HG03108 (cell line): ENCODE data around the gene SETD1A.

Experiments used
- ATAC-seq: cut with Tn5 transposase; IDR thresholded peaks from one replicate; pipeline ENCODE4 v1.9.1; 2021; ENCODE audit warnings: moderate library complexity; ENCODE audit not compliant: unreplicated experiment

The SETD1A gene

DNA sequence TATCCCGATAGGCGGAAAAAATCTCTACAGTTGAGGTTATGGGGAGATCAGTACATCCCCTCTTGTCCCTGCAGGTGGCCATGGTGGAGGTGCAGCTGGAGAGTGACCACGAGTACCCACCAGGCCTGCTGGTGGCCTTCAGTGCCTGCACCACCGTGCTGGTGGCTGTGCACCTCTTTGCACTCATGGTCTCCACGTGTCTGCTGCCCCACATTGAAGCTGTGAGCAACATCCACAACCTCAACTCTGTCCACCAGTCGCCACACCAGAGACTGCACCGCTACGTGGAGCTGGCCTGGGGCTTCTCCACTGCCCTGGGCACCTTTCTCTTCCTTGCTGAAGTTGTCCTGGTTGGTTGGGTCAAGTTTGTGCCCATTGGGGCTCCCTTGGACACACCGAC, 4.4 kb upstream of the SETD1A start:
- ATAC-seq = no peak

DNA sequence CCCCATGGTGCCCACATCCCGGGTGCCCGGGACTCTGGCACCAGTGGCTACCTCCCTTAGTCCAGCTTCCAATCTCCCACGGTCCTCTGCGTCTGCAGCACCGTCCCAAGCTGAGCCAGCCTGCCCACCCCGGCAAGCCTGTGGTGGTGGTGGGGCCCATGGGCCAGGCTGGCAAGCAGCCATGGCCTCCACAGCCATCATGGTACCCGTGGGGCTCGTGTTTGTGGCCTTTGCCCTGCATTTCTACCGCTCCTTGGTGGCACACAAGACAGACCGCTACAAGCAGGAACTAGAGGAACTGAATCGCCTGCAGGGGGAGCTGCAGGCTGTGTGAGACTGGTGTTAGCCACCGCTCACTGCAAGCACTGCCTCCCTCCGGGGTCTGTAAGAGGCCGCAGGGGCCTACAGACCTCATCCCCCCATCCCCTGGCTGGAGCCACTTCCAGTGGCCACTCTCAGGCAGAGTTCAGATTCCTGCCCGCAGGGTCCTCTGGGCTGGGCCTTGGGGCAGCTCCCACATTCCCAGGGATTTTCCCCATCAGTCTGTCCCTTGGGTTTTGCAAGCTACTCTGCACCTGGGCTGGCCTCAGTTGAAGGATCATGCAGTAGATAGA, 3.9 kb upstream of the SETD1A start:
- no peak for ATAC-seq

DNA sequence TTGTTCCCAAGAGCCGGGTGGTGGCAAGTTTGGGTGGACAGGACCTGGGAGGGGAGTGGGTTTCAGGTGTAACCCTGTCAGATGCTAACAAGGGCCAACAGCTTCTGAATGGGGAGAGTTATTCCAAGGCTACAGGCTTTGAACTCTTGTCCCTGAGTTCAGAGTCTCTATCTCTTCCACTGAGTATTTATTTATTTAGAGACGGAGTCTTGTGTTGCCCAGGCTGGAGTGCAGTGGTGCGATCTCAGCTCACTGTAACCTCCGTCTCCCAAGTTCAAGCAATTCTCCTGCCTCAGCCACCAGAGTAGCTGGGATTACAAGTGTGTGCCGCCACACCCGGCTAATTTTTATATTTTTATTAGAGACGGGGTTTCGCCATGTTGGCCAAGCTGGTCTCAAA, 2.6 kb upstream of the SETD1A start:
- no peak for ATAC-seq

DNA sequence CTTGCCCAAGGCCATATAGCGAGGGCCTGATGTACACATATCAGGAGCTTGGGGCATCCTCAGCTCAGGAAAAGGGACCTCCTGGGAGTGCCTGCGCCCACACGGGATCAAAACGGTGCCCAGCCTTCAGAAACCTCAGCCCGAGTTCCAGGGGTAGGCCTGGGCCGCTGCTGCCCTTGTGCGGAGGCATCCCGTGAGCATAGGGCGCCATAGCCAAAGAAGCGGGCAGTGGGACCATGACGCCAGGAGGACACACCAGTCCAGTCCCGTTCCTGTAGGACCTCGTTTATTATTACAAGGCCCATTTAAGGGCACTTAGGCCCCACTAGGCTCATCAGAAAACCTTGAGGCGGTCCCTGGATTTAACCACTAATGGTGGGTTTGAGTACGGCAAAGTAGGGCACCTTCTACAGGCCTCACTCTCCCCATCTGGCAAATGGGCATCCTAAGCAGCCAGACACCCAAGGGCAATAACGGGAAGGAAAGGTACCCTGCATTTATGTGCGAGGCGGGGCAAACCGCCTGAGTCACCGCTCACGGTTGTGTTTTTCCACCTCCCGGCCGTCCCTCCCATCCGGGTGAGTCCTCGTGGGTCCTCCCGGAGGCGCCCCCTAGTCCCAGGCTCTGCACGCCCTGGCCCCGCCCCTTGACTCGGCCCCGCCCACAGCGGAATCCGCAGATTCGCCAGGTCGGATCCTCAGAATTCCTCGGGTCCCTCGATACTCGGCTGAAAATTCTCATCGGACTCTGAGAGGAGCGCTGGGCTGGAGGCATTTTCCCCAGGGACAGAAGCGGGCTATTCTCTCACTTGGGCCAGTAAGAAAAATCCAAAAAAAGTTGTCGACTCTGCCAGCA, 726 bp upstream of the SETD1A start:
- peak; percentile 27 for ATAC-seq

DNA sequence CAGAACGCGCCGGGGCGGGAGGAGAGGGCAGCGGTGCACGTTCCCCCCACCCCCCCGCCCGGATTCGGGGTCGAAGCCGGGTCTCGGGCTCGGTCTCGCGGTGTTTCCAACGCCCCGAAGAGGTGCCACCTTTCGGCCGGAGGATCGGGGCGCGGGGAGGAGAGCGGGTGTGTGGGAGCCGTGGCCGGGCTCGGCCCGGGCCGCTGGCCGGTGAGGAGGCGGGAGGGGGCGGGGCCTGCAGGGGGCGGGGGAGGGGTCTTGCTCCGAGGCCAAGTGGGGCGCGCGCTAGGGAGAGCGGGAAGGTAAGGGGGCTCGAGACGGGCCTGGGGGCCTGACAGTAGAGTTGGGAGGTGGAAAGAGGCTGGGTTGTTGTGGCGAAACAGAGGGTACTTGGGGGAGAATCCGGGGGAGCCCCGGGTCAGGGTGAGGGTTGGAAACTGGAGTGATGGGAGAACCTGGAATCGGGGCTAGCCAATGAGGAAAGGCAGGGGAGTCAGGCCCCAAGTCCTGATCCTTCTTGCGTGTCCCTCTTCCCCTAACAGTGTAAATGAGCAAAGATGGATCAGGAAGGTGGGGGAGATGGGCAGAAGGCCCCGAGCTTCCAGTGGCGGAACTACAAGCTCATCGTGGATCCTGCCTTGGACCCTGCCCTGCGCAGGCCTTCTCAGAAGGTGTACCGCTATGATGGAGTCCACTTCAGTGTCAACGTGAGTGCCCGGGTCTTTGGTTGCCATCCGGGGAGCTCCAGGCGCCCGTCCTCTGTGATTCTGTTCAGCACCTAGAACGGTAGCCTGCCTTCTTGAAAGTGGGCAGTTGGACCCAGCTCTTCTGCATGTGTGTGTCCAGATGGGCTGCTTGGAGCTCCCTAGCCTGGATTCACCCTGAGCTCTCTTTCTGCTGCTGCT, 873 bp downstream of the SETD1A start:
- peak; percentile 9 for ATAC-seq

DNA sequence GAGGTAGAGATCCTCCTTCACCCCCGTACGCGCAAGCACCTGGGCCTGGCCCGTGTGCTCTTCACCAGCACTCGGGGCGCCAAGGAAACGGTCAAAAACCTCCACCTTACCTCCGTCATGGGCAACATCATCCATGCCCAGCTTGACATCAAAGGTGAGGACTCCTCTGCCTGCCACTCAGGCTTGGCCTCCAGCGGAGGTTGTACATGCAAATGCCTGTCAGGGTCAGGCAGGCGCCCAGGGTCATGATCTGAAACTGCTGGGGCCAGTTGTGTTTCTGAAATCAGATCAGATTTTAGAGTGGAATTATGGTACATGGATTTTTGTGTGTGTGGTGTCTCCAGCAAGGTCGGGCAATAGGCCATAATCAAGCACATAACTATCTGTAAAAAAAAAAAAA, 3.8 kb downstream of the SETD1A start:
- no peak for ATAC-seq

DNA sequence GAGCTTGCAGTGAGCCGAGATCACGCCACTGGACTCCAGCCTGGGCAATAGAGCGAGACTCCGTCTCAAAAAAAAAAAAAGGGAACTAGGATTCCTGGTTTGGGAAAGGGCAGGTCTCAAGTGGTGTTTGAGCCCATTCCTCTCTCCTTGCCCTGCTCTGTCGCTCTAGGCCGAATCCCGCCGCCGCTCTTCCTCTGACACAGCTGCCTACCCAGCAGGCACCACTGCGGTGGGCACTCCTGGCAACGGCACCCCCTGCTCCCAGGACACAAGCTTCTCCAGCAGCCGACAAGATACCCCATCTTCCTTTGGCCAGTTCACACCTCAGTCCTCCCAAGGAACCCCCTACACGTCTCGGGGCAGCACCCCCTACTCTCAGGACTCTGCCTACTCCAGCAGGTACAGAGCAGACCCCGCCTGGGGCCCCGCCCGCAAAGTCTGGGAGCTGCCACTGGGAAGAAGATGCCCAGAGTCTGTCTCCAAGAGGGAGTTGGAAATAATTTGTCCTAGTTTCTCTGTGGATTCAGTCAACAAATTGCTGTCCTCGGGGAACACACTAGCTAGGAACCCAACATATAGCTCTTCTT, 6.5 kb downstream of the SETD1A start:
- no peak for ATAC-seq

DNA sequence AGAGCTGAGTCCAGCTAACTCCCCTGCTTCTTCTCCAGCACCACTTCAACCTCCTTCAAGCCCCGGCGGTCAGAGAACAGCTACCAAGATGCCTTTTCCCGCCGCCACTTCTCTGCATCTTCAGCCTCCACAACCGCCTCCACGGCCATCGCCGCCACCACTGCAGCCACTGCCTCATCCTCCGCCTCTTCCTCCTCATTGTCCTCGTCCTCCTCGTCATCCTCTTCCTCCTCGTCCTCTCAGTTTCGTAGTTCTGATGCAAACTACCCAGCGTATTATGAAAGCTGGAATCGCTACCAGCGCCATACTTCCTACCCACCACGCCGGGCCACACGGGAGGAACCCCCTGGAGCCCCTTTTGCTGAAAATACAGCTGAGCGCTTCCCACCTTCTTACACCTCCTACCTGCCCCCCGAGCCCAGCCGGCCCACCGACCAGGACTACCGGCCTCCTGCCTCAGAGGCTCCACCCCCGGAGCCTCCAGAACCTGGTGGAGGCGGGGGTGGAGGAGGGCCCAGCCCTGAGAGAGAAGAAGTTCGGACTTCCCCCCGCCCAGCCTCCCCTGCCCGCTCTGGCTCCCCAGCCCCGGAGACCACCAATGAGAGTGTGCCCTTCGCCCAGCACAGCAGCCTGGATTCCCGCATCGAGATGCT, 7.1 kb downstream of the SETD1A start:
- ATAC-seq = no peak

DNA sequence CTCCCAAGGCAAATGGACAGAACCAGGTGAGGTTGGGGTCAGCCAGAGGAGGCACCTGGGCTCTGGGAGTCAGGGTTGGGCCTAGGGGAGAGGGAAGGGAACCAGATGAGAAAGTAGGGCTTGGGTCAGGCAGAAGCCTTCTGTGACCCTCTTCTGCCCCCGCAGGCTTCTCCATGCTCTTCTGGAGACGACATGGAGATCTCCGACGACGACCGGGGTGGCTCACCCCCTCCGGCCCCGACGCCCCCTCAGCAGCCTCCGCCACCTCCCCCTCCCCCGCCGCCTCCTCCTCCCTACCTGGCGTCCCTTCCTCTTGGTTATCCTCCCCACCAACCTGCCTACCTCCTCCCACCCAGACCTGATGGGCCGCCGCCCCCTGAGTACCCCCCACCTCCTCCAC, 7.9 kb downstream of the SETD1A start:
- ATAC-seq = no peak

DNA sequence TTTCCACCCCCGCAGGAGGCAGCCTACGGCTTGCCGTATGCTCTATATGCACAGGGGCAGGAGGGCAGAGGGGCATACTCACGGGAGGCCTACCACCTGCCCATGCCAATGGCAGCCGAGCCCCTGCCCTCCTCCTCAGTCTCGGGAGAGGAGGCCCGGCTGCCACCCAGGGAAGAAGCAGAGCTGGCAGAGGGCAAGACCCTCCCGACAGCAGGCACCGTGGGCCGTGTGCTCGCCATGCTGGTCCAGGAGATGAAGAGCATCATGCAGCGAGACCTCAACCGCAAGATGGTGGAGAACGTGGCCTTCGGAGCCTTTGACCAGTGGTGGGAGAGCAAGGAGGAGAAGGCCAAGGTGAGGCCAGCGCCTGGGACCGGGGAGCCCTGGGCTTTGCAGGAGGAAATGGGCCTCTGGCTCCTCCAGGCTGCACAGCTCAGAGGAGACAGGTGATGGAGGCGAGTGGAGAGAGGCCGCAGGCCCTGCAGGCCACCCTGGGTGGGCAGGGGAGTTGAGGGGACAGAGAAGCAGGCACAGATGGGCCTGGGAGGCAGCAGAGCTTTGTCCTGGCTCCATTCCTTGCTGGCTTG, 8.6 kb downstream of the SETD1A start:
- no peak for ATAC-seq

DNA sequence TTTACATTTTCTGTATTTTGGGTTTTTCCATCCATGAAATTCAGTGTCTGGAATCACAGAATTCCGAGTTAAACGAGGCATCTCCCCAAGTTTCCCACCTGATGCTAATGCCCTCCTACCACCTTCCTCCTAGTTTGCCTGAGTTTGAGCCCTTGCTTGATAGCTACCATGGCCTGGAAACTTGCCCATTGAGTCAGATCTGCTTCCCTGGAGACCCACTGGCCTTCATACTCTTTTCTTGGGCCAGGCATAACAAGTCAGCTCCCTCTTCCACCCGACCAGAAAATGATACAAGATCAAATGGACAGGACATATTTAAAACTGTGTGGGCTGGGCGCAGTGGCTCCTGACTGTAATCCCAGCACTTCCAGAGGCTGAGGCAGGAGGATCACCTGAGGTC, 10.2 kb downstream of the SETD1A start:
- ATAC-seq = no peak

DNA sequence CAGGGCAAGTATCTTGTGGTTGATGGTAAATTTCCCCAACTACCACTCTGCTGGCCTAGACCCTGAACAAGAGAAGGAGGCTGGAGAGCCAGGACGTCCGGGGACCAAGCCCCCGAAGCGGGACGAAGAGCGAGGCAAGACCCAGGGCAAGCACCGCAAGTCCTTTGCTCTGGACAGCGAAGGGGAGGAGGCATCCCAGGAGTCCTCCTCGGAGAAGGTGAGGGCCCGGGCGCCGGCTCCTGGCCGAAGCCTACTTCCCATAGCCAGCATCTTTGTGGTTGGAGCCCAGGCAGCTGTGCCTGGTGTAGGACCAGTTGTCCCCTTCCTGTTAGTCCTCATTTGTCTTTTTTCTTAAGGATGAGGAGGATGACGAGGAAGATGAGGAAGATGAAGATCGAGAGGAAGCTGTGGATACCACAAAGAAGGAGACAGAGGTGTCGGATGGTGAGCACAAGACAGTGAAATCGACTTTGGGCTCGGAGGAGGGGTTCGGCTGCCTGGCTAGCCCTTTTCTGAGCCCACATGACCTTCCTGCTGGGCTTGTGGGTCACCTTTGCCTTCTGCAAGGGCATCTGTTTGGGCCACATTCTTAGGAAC, 11.8 kb downstream of the SETD1A start:
- no peak for ATAC-seq

DNA sequence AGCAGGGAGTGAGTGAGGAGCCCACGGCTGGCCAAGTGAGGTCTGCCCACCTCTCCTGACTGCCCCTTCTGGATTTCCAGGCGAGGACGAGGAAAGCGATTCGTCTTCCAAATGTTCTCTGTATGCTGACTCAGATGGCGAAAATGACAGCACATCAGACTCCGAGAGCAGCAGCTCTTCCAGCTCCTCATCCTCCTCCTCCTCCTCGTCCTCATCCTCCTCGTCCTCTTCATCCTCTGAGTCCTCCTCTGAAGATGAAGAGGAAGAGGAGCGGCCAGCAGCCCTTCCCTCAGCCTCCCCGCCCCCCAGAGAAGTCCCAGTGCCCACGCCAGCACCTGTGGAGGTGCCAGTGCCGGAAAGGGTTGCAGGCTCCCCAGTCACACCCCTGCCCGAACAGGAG, 13.7 kb downstream of the SETD1A start:
- ATAC-seq = no peak

DNA sequence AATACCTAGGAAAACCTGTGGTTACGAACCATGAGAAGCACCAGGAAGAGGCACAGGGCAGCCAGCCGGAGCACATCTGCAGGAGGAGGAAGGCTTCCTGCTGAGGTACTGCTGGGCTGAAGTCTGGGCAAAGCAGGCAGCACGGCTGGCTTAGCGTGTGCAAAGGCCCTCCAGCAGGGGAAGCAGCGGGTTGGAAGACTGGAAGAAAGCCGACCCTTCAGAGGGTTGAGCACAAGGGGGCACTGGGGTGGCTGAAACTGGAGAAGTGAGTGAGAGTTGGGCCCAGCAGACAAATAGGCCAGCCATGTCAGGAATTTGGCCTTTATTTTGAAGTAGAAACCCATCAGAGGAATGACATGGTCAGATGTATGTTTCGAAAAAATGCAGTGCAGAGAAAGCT, 15.3 kb downstream of the SETD1A start:
- ATAC-seq = no peak

DNA sequence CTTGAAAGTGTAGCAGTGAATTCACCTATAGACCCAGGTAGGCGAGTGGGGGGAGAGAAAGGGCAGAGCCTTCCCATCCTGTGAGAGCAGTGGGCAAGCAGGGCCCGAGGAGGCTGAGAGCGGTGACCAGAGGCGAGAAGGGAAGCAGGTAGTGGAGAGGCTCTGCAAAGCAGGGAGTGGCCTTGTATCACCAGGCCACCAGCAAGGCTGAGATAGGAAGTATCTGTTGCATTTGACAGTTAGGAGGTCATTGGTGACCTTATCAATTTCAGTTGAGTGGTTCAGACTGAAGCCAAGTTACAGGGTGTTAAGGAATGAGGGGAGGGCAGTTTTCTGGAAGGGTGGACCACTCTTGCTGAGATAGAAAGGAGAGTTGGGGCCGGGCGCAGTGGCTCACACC, 16.8 kb downstream of the SETD1A start:
- ATAC-seq = no peak

DNA sequence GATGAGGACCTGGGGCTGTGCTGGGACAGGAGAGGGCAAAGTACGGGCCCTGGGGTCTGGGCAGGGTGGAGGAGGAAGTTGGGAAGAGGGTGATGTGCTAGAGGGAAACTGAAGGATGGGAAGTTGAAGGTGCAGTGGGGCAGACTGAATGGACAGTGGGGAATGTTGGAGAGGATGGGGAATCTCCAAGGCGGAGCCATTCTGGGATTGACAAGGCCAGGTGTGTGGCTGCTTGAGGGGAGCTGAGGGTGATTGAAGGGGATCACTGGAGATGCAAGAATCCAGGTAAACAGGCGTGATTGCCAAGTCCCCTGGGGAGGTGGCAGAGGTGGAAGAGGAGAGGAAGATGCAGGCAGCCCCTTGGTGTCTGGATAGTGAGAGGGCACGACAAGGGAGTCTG, 18.9 kb downstream of the SETD1A start:
- ATAC-seq = no peak

DNA sequence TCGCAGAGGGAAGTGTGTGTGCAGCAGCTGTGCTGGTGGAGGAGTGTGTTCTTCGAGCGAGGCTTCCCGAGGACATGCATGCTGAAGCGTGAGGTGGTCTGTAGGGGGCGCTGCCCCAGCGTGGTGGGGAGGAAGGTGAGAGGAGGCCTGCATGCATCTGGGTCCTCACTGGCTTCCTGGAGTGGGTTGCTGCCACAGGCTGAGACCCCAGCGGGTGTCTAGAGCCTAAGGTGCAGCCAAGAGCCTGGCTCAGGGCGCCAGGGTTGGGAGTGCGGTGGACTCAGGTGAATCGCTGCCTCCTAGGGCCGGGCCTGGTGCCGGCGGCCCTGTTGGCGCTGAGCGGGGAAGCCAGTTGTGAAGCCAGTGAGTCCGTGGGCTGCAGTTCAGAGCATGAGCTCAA, 19.9 kb downstream of the SETD1A start:
- no peak for ATAC-seq

DNA sequence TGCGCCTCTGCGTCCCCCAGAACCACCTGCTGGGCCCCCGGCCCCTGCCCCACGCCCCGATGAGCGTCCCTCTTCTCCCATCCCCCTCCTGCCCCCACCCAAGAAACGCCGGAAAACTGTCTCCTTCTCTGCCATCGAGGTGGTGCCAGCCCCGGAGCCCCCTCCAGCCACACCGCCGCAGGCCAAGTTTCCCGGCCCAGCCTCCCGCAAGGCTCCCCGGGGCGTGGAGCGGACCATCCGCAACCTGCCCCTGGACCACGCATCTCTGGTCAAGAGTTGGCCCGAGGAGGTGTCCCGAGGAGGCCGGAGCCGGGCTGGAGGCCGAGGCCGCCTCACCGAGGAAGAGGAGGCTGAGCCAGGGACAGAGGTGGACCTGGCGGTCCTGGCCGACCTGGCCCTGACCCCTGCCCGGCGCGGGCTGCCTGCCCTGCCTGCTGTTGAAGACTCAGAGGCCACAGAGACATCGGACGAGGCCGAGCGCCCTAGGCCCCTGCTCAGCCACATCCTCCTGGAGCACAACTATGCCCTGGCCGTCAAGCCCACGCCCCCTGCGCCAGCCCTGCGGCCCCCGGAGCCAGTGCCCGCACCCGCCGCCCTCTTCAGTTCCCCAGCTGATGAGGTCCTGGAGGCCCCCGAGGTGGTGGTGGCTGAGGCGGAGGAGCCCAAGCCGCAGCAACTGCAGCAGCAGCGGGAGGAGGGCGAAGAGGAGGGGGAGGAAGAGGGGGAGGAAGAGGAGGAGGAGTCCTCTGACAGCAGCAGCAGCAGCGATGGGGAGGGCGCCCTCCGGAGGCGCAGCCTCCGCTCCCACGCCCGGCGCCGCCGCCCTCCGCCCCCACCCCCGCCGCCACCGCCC, 21.8 kb downstream of the SETD1A start:
- no peak for ATAC-seq

DNA sequence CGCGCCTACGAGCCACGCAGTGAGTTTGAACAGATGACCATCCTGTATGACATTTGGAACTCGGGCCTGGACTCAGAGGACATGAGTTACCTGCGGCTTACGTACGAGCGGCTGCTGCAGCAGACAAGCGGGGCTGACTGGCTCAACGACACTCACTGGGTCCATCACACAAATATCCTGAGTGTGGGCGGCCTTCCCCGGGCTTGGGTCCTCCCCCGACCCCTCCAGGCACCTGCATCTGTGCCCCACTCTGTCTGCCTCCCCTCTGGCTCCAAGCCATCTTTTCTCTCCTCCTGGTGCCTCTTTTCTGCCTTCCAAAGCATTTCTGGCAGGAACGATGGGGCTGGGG, 22.4 kb downstream of the SETD1A start:
- no peak for ATAC-seq
